ENCODE results near the gene FOXF1. TPM values are rescaled to one million over a fixed set of nuclear protein-coding genes. Genes with fewer than 3 reads are reported as not detected.

The FOXF1 gene
- total RNA-seq, 1 experiment from 2014 or later = not detected

GRCh38 chr16:86497551-86498021 is 12.7 kb upstream of the FOXF1 start (continued):
- TF ChIP-seq PRRX2 (CRISPR knock-in tag; IDR thresholded peaks at IDR 0.05) (no peak), JAZF1 (CRISPR knock-in tag; IDR thresholded peaks at IDR 0.05) (no peak), NR1H2 (CRISPR knock-in tag; IDR thresholded peaks at IDR 0.05) (no peak), OVOL2 (CRISPR knock-in tag; IDR thresholded peaks at IDR 0.05; ENCODE audit: borderline replicate concordance) (no peak)

- POLR2A ChIA-PET = no interaction called here
- peak overlapping the region; percentile 62 for H3K4me3 Mint-ChIP-seq
- no peak overlapping the region for H3K27ac Mint-ChIP-seq
- peaks cover 100% of the 10 kb centered on the region for H3K27me3 Mint-ChIP-seq (ENCODE audit: low read depth)
- DNase-seq (ENCODE audit: low spot score) (no peak), ATAC-seq (peak; percentile 8; the same call in 1 of the 2 replicates)
- CTCF ChIA-PET = interaction anchor here (0.6 to 6.6 kb wide), 5 partner anchors 19 to 450 kb away, joined by 3 to 39 read pairs (median 5); no protein-coding TSS in a partner anchor
- no peak for TF ChIP-seq SMAD3 (CRISPR knock-in tag; IDR thresholded peaks at IDR 0.05; ENCODE audit: borderline replicate concordance)
- TF ChIP-seq ZNF281 (CRISPR knock-in tag; IDR thresholded peaks at IDR 0.05) = no peak
- TF ChIP-seq ZNF512 (CRISPR knock-in tag; IDR thresholded peaks at IDR 0.05; ENCODE audit: borderline replicate concordance) = no peak
- no peak for TF ChIP-seq SMAD4 (CRISPR knock-in tag; IDR thresholded peaks at IDR 0.05)
- no peak for TF ChIP-seq TP53 (CRISPR knock-in tag; IDR thresholded peaks at IDR 0.05)
- TF ChIP-seq ZNF263 (CRISPR knock-in tag; IDR thresholded peaks at IDR 0.05; ENCODE audit: low read depth) = no peak
- H3K4me1 Mint-ChIP-seq = peaks cover 53% of the 10 kb centered on the region
- no peaks in the 10 kb centered on the region for H3K9me3 Mint-ChIP-seq
- H3K36me3 Mint-ChIP-seq = no peaks in the 10 kb centered on the region
Observed at GRCh38 chr16:86498155-86498670, 12.1 kb upstream of the FOXF1 start.

GRCh38 chr16:86498671-86499439 is 11.5 kb upstream of the FOXF1 start:
- POLR2A ChIA-PET = no interaction called here
- H3K27me3 Mint-ChIP-seq (ENCODE audit: low read depth) = peaks cover 100% of the 10 kb centered on the region
- no peak for DNase-seq (ENCODE audit: low spot score)
- H3K27ac Mint-ChIP-seq = no peak overlapping the region
- H3K36me3 Mint-ChIP-seq = no peaks in the 10 kb centered on the region
- no peak for ATAC-seq
- no peaks in the 10 kb centered on the region for H3K9me3 Mint-ChIP-seq
- H3K4me1 Mint-ChIP-seq = peaks cover 52% of the 10 kb centered on the region
- CTCF ChIA-PET = interaction anchor here (1.1 to 6.6 kb wide), 3 partner anchors 18 to 246 kb away, joined by 4 to 39 read pairs (median 15); no protein-coding TSS in a partner anchor
- H3K4me3 Mint-ChIP-seq = peak overlapping the region; percentile 48
- TF ChIP-seq ZNF512 (CRISPR knock-in tag; IDR thresholded peaks at IDR 0.05; ENCODE audit: borderline replicate concordance) (no peak), PRRX2 (CRISPR knock-in tag; IDR thresholded peaks at IDR 0.05) (no peak), STAT6 (CRISPR knock-in tag; conservative IDR thresholded peaks at IDR 0.05; ENCODE audit: low read depth) (no peak), ATF6 (CRISPR knock-in tag; IDR thresholded peaks at IDR 0.05) (no peak), GABPB1 (CRISPR knock-in tag; IDR thresholded peaks at IDR 0.05) (no peak), FOXJ3 (CRISPR knock-in tag; IDR thresholded peaks at IDR 0.05; ENCODE audit: borderline replicate concordance) (no peak), RORB (CRISPR knock-in tag; IDR thresholded peaks at IDR 0.05) (no peak), OVOL2 (CRISPR knock-in tag; IDR thresholded peaks at IDR 0.05; ENCODE audit: borderline replicate concordance) (no peak), ZNF138 (CRISPR knock-in tag; conservative IDR thresholded peaks at IDR 0.05) (no peak), ZNF232 (CRISPR knock-in tag; IDR thresholded peaks at IDR 0.05) (no peak), NFE2L1 (CRISPR knock-in tag; IDR thresholded peaks at IDR 0.05) (no peak), TEAD4 (CRISPR knock-in tag; IDR thresholded peaks at IDR 0.05) (no peak), ZBTB43 (CRISPR knock-in tag; IDR thresholded peaks at IDR 0.05) (no peak)

Measured in WTC11 (cell line).